ENCODE measurements around the gene ADRA1B.

Gene ADRA1B

DNA sequence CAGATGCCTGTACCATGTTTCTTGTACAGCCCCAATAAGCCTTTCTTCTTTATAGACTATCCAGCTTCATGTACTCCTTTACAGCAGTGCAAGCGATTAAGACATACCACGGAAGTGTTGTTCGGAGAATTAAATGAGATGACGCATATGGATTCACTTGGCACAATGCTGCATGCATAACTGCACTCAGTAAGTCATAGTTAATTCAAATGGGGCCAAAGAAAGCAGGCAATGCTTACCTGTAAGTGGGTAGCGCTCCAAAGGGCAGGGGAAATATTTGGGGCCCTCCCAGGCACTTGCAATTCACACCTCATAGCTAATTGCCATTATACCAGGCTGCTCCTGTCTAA, 7.7 kb upstream of the ADRA1B start:
- H2BK15ac ChIP-seq (ENCODE audit: low read depth, poor library complexity, severe bottlenecking), result no peak overlapping the region
- no peak overlapping the region for H3K9ac ChIP-seq (ENCODE audit: low read length)
- H3K23ac ChIP-seq (ENCODE audit: low read length in 2 of 2), result no peak overlapping the region
- no peaks in the 10 kb centered on the region for H3K36me3 ChIP-seq (ENCODE audit: control insufficient read depth in 1 of 2, insufficient read depth in 2 of 2, low read depth in 1 of 2, low read length in 2 of 2)
- H3K27ac ChIP-seq (ENCODE audit: low read length, poor library complexity, severe bottlenecking), result no peak overlapping the region
- 80% methylated on average over 5 of the region's 5 CpGs for WGBS
- H3K4ac ChIP-seq (ENCODE audit: low read depth in 1 of 2, low read length in 2 of 2), result no peak overlapping the region
- peaks cover 28% of the 10 kb centered on the region for H3K4me1 ChIP-seq (ENCODE audit: control insufficient read depth, insufficient read depth, low read depth, low read length)
- H2AK5ac ChIP-seq (ENCODE audit: low read length, severe bottlenecking), result no peak overlapping the region
- no peaks in the 10 kb centered on the region for H3K9me3 ChIP-seq (ENCODE audit: control insufficient read depth, low read length)
- H4K91ac ChIP-seq (ENCODE audit: low read length), result no peak overlapping the region
- no peak overlapping the region for H3K4me3 ChIP-seq (ENCODE audit: insufficient read depth in 1 of 2, low read depth in 1 of 2, low read length in 2 of 2)
- H4K8ac ChIP-seq (ENCODE audit: low read length), result no peak overlapping the region
- H3K18ac ChIP-seq (ENCODE audit: low read depth in 1 of 2, low read length in 2 of 2), result no peak overlapping the region
- H2AFZ ChIP-seq (ENCODE audit: low read depth, low read length), result no peak overlapping the region
- no peak overlapping the region for H3K4me2 ChIP-seq (ENCODE audit: low read length, poor library complexity, severe bottlenecking)
- no peak overlapping the region for H2BK12ac ChIP-seq (ENCODE audit: low read length in 2 of 2)
- no peak overlapping the region for H2BK5ac ChIP-seq (ENCODE audit: low read depth, low read length, poor library complexity, severe bottlenecking)
- no peak overlapping the region for H2BK120ac ChIP-seq (ENCODE audit: low read depth, low read length)
- H3K79me1 ChIP-seq (replicated peaks; ENCODE audit: low read length, poor library complexity, severe bottlenecking), result no peaks in the 10 kb centered on the region
- no peak for DNase-seq
- no peak overlapping the region for H3K14ac ChIP-seq (ENCODE audit: low read length in 2 of 2)
- H3K27me3 ChIP-seq (ENCODE audit: control insufficient read depth in 1 of 2, insufficient read depth in 1 of 2, low read length in 2 of 2), result peaks cover 0 to 54% of the 10 kb centered on the region in 2 experiments

DNA sequence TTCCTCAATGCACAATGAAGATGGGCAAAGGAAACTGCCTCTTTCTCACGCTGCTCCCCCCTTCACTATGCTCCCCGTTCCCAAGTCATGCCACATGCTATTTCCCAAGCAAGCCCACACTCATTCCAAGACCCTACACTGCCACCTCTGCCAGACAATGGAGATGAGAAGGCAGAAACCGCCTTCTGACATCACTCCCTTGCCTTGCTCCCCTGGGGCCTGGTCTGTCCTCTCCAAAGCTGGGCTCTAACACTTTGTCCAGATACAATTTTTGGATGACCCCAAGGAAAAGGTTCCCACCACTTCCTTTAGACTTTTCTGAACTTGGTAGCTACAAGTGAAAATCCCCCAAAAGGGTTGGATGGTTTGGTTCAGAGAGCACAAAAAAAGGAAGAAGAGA, 7.2 kb upstream of the ADRA1B start:
- no peak overlapping the region for H2BK12ac ChIP-seq (ENCODE audit: low read length in 2 of 2)
- no peak overlapping the region for H4K8ac ChIP-seq (ENCODE audit: low read length)
- H3K79me1 ChIP-seq (replicated peaks; ENCODE audit: low read length, poor library complexity, severe bottlenecking), result no peaks in the 10 kb centered on the region
- H3K9ac ChIP-seq (ENCODE audit: low read length), result no peak overlapping the region
- no peak overlapping the region for H3K27ac ChIP-seq (ENCODE audit: low read length, poor library complexity, severe bottlenecking)
- H3K4me3 ChIP-seq (ENCODE audit: insufficient read depth in 1 of 2, low read depth in 1 of 2, low read length in 2 of 2), result no peak overlapping the region
- no peak for DNase-seq
- no peak overlapping the region for H3K4ac ChIP-seq (ENCODE audit: low read depth in 1 of 2, low read length in 2 of 2)
- H3K14ac ChIP-seq (ENCODE audit: low read length in 2 of 2), result no peak overlapping the region
- no peak overlapping the region for H2BK15ac ChIP-seq (ENCODE audit: low read depth, poor library complexity, severe bottlenecking)
- H3K18ac ChIP-seq (ENCODE audit: low read depth in 1 of 2, low read length in 2 of 2), result peak overlapping the region in 1 of 2 experiments; percentile 68
- H3K9me3 ChIP-seq (ENCODE audit: control insufficient read depth, low read length), result no peaks in the 10 kb centered on the region
- H3K4me2 ChIP-seq (ENCODE audit: low read length, poor library complexity, severe bottlenecking), result no peak overlapping the region
- H3K23ac ChIP-seq (ENCODE audit: low read length in 2 of 2), result no peak overlapping the region
- H3K27me3 ChIP-seq (ENCODE audit: control insufficient read depth in 1 of 2, insufficient read depth in 1 of 2, low read length in 2 of 2), result peaks cover 0 to 58% of the 10 kb centered on the region in 2 experiments
- no peak overlapping the region for H2AK5ac ChIP-seq (ENCODE audit: low read length, severe bottlenecking)
- H3K36me3 ChIP-seq (ENCODE audit: control insufficient read depth in 1 of 2, insufficient read depth in 2 of 2, low read depth in 1 of 2, low read length in 2 of 2), result no peaks in the 10 kb centered on the region
- peaks cover 26% of the 10 kb centered on the region for H3K4me1 ChIP-seq (ENCODE audit: control insufficient read depth, insufficient read depth, low read depth, low read length)
- no peak overlapping the region for H4K91ac ChIP-seq (ENCODE audit: low read length)
- WGBS, result 94% methylated on average over 3 of the region's 3 CpGs
- no peak overlapping the region for H2BK120ac ChIP-seq (ENCODE audit: low read depth, low read length)
- no peak overlapping the region for H2BK5ac ChIP-seq (ENCODE audit: low read depth, low read length, poor library complexity, severe bottlenecking)
- H2AFZ ChIP-seq (ENCODE audit: low read depth, low read length), result no peak overlapping the region

DNA sequence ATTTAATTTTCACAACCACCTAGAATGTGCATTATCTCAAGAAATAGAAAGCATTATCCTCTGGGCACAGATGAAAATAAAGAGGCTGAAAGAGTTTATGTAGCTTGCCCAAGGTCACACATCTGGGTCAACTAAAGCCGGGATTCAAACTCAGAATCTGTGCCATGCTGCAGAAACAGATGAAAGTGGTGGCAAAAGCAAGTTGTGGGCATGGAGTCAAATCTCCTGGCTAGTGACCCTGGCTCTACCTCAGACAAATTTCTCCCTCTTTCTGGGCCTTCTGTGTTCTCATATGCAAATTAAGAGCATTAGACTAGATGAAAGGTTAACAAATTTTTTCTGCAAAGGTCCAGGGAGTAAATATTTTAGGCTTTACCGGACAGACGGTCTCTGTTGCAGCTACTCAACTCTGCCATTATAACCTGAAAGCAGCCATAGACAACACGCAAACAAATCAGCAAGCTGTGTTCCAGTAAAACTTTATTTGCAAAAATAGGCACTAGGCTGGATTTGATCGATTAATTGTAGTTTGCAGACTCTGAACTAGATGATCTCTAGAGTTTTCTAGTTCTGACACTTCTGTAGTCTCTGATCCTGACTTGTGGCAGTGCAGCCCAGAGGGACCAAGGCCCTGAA, 6.0 kb upstream of the ADRA1B start:
- Histone ChIP-seq H3K9ac (ENCODE audit: low read length) (no peak overlapping the region), H3K14ac (ENCODE audit: low read length in 2 of 2) (no peak overlapping the region)
- DNase-seq, result no peak

DNA sequence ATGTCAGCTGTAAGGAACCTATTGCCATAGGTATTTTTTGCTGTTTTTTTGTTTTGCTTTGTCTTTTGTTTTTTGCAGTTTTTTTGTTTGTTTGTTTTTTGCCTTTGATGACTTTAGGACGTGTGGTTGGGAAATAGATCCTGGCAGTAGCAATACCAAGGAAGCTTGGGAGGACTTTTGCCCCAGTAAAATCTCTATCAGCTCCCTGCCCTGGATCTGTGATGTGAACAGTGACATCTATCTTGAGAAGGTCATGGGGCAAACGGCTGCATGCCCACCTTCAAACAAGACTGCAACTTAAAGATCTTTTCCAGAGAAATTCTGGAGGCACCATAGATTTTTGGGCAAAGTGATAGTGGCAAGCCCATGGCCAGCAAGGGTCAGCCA, 5.4 kb upstream of the ADRA1B start:
- no peak overlapping the region for H2BK15ac ChIP-seq (ENCODE audit: low read depth, poor library complexity, severe bottlenecking)
- H4K8ac ChIP-seq (ENCODE audit: low read length), result no peak overlapping the region
- no peak overlapping the region for H2BK12ac ChIP-seq (ENCODE audit: low read length in 2 of 2)
- no peak overlapping the region for H3K23ac ChIP-seq (ENCODE audit: low read length in 2 of 2)
- H3K4me3 ChIP-seq (ENCODE audit: insufficient read depth in 1 of 2, low read depth in 1 of 2, low read length in 2 of 2), result no peak overlapping the region
- H2AFZ ChIP-seq (ENCODE audit: low read depth, low read length), result no peak overlapping the region
- no peak overlapping the region for H3K4ac ChIP-seq (ENCODE audit: low read depth in 1 of 2, low read length in 2 of 2)
- no peak overlapping the region for H2BK120ac ChIP-seq (ENCODE audit: low read depth, low read length)
- DNase-seq, result no peak
- H4K91ac ChIP-seq (ENCODE audit: low read length), result no peak overlapping the region
- no peak overlapping the region for H3K18ac ChIP-seq (ENCODE audit: low read depth in 1 of 2, low read length in 2 of 2)
- no peaks in the 10 kb centered on the region for H3K36me3 ChIP-seq (ENCODE audit: control insufficient read depth in 1 of 2, insufficient read depth in 2 of 2, low read depth in 1 of 2, low read length in 2 of 2)
- H3K79me1 ChIP-seq (replicated peaks; ENCODE audit: low read length, poor library complexity, severe bottlenecking), result no peaks in the 10 kb centered on the region
- H3K9me3 ChIP-seq (ENCODE audit: control insufficient read depth, low read length), result no peaks in the 10 kb centered on the region
- no peak overlapping the region for H3K14ac ChIP-seq (ENCODE audit: low read length in 2 of 2)
- H3K27me3 ChIP-seq (ENCODE audit: control insufficient read depth in 1 of 2, insufficient read depth in 1 of 2, low read length in 2 of 2), result peaks cover 0 to 75% of the 10 kb centered on the region in 2 experiments
- peak overlapping the region; percentile 24 for H3K27ac ChIP-seq (ENCODE audit: low read length, poor library complexity, severe bottlenecking)
- H2AK5ac ChIP-seq (ENCODE audit: low read length, severe bottlenecking), result peak overlapping the region; percentile 11
- H3K4me1 ChIP-seq (ENCODE audit: control insufficient read depth, insufficient read depth, low read depth, low read length), result peaks cover 27% of the 10 kb centered on the region
- no peak overlapping the region for H3K4me2 ChIP-seq (ENCODE audit: low read length, poor library complexity, severe bottlenecking)
- no peak overlapping the region for H3K9ac ChIP-seq (ENCODE audit: low read length)
- WGBS, result 50% methylated on average over 2 of the region's 2 CpGs
- H2BK5ac ChIP-seq (ENCODE audit: low read depth, low read length, poor library complexity, severe bottlenecking), result no peak overlapping the region

More for the DNA sequence above, 6.0 kb upstream of the ADRA1B start:
- no peak overlapping the region for H2AFZ ChIP-seq (ENCODE audit: low read depth, low read length)
- no peak overlapping the region for H3K4ac ChIP-seq (ENCODE audit: low read depth in 1 of 2, low read length in 2 of 2)
- H2BK5ac ChIP-seq (ENCODE audit: low read depth, low read length, poor library complexity, severe bottlenecking), result no peak overlapping the region
- no peak overlapping the region for H3K27ac ChIP-seq (ENCODE audit: low read length, poor library complexity, severe bottlenecking)
- H2BK15ac ChIP-seq (ENCODE audit: low read depth, poor library complexity, severe bottlenecking), result no peak overlapping the region
- no peaks in the 10 kb centered on the region for H3K9me3 ChIP-seq (ENCODE audit: control insufficient read depth, low read length)
- H3K4me2 ChIP-seq (ENCODE audit: low read length, poor library complexity, severe bottlenecking), result no peak overlapping the region
- H3K18ac ChIP-seq (ENCODE audit: low read depth in 1 of 2, low read length in 2 of 2), result no peak overlapping the region
- no peak overlapping the region for H2BK12ac ChIP-seq (ENCODE audit: low read length in 2 of 2)
- H3K4me1 ChIP-seq (ENCODE audit: control insufficient read depth, insufficient read depth, low read depth, low read length), result peaks cover 26% of the 10 kb centered on the region
- 99% methylated on average over 5 of the region's 5 CpGs for WGBS
- no peak overlapping the region for H3K23ac ChIP-seq (ENCODE audit: low read length in 2 of 2)
- no peak overlapping the region for H3K4me3 ChIP-seq (ENCODE audit: insufficient read depth in 1 of 2, low read depth in 1 of 2, low read length in 2 of 2)
- H3K79me1 ChIP-seq (replicated peaks; ENCODE audit: low read length, poor library complexity, severe bottlenecking), result no peaks in the 10 kb centered on the region
- H4K91ac ChIP-seq (ENCODE audit: low read length), result no peak overlapping the region
- H4K8ac ChIP-seq (ENCODE audit: low read length), result no peak overlapping the region
- no peak overlapping the region for H2BK120ac ChIP-seq (ENCODE audit: low read depth, low read length)
- peaks cover 0 to 70% of the 10 kb centered on the region in 2 experiments for H3K27me3 ChIP-seq (ENCODE audit: control insufficient read depth in 1 of 2, insufficient read depth in 1 of 2, low read length in 2 of 2)
- no peak overlapping the region for H2AK5ac ChIP-seq (ENCODE audit: low read length, severe bottlenecking)
- no peaks in the 10 kb centered on the region for H3K36me3 ChIP-seq (ENCODE audit: control insufficient read depth in 1 of 2, insufficient read depth in 2 of 2, low read depth in 1 of 2, low read length in 2 of 2)

Data from mesenchymal stem cell (in vitro differentiated cells and primary cell).